Mesothelial cell of epicardium (in vitro differentiated cells): ENCODE data around the gene ERC2. TPM values are rescaled to one million over a fixed set of nuclear protein-coding genes. Genes with fewer than 3 reads are reported as not detected.

Source experiments
- DNase-seq, 2 experiments: peaks; one replicate each; pipeline ENCODE4 v3.0.0; 2021; ENCODE audit warnings: low spot score in 2 of 2; ENCODE audit not compliant: unreplicated experiment in 2 of 2
- H3K27ac Mint-ChIP-seq: 2 replicates; pipeline ENCODE4 v1.8.0; 2021; ENCODE audit warnings: mixed read lengths
- H3K27me3 Mint-ChIP-seq: 2 replicates; pipeline ENCODE4 v1.8.0; 2021; ENCODE audit warnings: low read depth, mixed read lengths
- H3K36me3 Mint-ChIP-seq: 2 replicates; pipeline ENCODE4 v1.8.0; 2021; ENCODE audit warnings: mixed read lengths
- H3K4me1 Mint-ChIP-seq: 2 replicates; pipeline ENCODE4 v1.8.0; 2021; ENCODE audit warnings: mixed read lengths
- H3K4me3 Mint-ChIP-seq: 2 replicates; pipeline ENCODE4 v1.8.0; 2021; ENCODE audit warnings: mild to moderate bottlenecking, moderate library complexity, mixed read lengths
- H3K9me3 Mint-ChIP-seq: 2 replicates; pipeline ENCODE4 v1.8.0; 2021; ENCODE audit warnings: mixed read lengths
- CTCF ChIP-seq: fragments of 200-600 bp; sonication (generic); IDR thresholded peaks from one replicate; pipeline ENCODE4 v1.5.0; 2021; ENCODE audit warnings: antibody characterized with exemption; ENCODE audit not compliant: unreplicated experiment
- total RNA-seq: library from RNA; stranded (reverse); gene quantifications from 3 replicates; pipeline ENCODE4 v1.2.1, GENCODE V29; 2021

The ERC2 gene
- total RNA-seq, 1 donor from 2014 or later = 15.6 TPM

GRCh38 chr3:55771503-55771902, 696.8 kb downstream of the ERC2 start:
- no peaks in the 10 kb centered on the region for H3K4me1 Mint-ChIP-seq
- no peak overlapping the region for H3K4me3 Mint-ChIP-seq
- H3K27me3 Mint-ChIP-seq = no peaks in the 10 kb centered on the region
- no peak for DNase-seq
- no peak overlapping the region for H3K27ac Mint-ChIP-seq
- no peaks in the 10 kb centered on the region for H3K36me3 Mint-ChIP-seq
- no peak for TF ChIP-seq CTCF
- H3K9me3 Mint-ChIP-seq = peaks cover 6% of the 10 kb centered on the region

GRCh38 chr3:55770077-55770476, 698.2 kb downstream of the ERC2 start:
- no peak for TF ChIP-seq CTCF
- H3K36me3 Mint-ChIP-seq = no peaks in the 10 kb centered on the region
- no peak for DNase-seq
- H3K27ac Mint-ChIP-seq = no peak overlapping the region
- H3K27me3 Mint-ChIP-seq = no peaks in the 10 kb centered on the region
- no peaks in the 10 kb centered on the region for H3K4me1 Mint-ChIP-seq
- peaks cover 6% of the 10 kb centered on the region for H3K9me3 Mint-ChIP-seq
- H3K4me3 Mint-ChIP-seq = no peak overlapping the region

- DNase-seq = no peak
- Mint-ChIP-seq H3K36me3 (no peaks in the 10 kb centered on the region), H3K4me3 (no peak overlapping the region), H3K9me3 (peaks cover 6% of the 10 kb centered on the region), H3K27me3 (no peaks in the 10 kb centered on the region), H3K4me1 (no peaks in the 10 kb centered on the region), H3K27ac (no peak overlapping the region)
- TF ChIP-seq CTCF = no peak
Observed at GRCh38 chr3:55766753-55767152, 701.5 kb downstream of the ERC2 start.

GRCh38 chr3:55765906-55766701, 702.2 kb downstream of the ERC2 start:
- Mint-ChIP-seq H3K4me3 (no peak overlapping the region), H3K27me3 (no peaks in the 10 kb centered on the region), H3K9me3 (peaks cover 6% of the 10 kb centered on the region), H3K36me3 (no peaks in the 10 kb centered on the region), H3K27ac (no peak overlapping the region), H3K4me1 (no peaks in the 10 kb centered on the region)
- TF ChIP-seq CTCF = no peak
- no peak for DNase-seq

GRCh38 chr3:55765398-55765797, 702.9 kb downstream of the ERC2 start:
- Mint-ChIP-seq H3K4me3 (no peak overlapping the region), H3K27ac (no peak overlapping the region), H3K27me3 (no peaks in the 10 kb centered on the region), H3K9me3 (peaks cover 6% of the 10 kb centered on the region), H3K4me1 (no peaks in the 10 kb centered on the region), H3K36me3 (no peaks in the 10 kb centered on the region)
- TF ChIP-seq CTCF = no peak
- DNase-seq = no peak
